Right renal cortex interstitium (tissue), 3 donors: Measurements from ENCODE around the gene CENPU. TPM values are rescaled to one million over a fixed set of nuclear protein-coding genes. Genes with fewer than 3 reads are reported as not detected.
"Not testable (repeated sequence)": the region's sequence is repeated elsewhere in the genome, so short reads cannot be mapped to it uniquely, and the experiment has no call there.

ENCODE experiments used
- DNase-seq, 3 donors: peaks; one replicate each; pipeline ENCODE4 v3.0.0-alpha.2; 2013; ENCODE audit warnings: low read depth in 3 of 3, low spot score in 2 of 3
- polyA plus RNA-seq, 3 donors: library from polyadenylated mRNA; unstranded; fragments of 120-200 nt; gene quantifications; one replicate each; pipeline ENCODE4 v1.2.1, GENCODE V29; 2013; ENCODE audit not compliant: insufficient read length in 3 of 3

The CENPU gene
- polyA plus RNA-seq, 3 donors, result 27.5 to 51.2 (median 43.0) TPM

DNA sequence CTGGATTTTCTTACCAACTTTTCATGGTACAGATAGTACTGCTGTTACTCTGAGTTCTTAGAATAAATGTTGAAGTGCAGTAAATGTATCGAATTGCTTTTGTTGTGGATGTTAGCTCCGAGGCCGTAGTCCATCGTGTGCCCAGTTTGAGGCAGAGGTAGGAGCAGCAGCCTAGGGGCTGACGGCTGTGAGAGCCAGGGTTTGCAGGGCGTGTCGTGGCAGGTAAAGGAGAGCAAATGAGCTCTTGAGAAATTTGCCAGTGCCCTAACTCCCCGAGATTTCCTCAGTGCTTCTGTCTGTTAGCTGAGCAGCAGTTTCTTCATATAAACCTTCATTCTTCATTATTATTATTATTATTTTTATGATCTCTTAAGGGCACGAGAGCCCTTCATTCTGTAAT is 62.8 kb downstream of the CENPU start:
- no peak for DNase-seq

DNA sequence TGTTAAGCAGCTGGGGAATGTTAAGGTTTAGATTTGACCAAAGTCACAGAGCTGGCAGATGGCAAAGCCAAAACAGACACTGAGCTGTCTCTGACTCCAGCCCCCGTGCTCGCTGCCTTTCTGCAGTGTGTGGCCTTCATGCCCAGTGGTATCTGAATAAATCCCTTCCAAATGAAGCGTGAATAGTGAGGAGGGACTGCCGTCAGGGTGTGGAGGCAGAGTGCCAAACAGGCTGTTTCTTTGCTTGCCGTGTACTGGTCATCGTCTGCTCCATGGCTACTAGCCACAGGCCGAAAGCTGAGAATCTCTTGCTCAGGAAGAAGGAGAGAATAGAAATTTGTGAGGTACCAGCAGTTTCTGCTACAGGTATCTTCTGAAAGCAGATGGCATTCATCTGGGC is 64.6 kb downstream of the CENPU start:
- DNase-seq, result no peak

DNA sequence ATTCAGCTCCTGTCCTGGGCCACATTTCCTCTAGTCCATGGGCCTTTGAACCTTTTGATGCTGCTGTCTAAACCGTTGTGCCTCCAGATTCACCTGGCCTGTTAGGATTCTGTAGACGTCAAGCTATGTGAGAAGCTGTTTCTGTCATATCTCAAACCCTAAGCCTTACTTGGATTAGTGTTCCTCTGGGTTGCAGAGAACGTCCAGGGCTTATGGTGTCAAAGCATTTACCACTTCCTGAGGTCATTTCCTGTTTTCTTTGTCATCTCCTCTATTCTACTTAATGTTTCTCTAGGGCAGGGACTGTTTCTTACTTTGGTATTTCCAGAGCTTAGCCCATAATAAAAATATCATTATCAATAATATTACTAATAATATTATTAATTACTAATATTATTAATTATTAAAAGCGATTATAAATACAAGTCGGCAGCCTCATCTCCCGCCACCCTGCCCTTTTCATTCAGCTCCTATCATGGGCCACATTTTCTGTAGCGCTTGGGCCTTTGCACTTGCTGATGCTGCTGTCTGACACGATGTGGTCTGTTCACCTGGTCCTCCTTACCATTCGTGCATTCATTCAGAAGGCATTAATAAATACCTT is 65.3 kb downstream of the CENPU start:
- no peak for DNase-seq

DNA sequence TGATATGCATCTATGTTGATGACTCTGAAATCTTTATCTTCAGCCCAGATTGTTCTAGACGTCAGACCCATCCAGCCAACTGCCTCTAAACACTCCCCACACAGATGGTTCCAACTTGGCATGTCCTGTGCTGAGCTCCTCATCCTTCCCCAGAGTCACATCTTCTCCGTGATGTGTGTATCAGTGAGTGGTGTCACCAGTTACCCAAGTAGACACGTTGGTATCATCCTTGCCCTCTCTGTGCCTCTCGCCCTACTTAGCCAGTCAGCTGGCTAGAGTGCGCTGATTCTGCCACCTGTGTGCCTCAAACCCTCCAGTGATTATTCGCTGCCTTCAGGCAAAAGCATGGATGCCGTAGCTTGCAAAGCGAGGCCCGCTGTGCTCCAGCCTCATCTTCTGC is 65.8 kb downstream of the CENPU start:
- DNase-seq, result no peak

DNA sequence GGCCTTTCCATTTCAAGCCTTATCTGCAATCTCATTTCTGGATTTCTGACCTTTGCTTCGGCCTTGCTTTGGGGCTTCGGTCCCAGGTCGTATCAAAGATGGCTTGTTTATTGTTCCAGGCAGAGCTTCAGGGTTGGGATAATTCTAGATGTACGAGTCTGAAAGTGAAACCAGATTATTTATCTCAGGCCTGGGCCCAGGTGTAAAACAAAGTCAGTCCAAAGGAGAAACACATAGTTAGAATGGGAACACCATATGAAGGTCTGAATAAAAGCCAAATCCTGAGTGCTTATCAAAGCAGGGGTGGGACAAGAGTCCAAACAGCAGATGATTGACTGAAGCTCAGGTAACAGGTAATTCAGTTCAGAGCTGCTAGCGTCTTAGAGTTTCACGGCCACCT is 67.2 kb downstream of the CENPU start:
- no peak for DNase-seq

DNA sequence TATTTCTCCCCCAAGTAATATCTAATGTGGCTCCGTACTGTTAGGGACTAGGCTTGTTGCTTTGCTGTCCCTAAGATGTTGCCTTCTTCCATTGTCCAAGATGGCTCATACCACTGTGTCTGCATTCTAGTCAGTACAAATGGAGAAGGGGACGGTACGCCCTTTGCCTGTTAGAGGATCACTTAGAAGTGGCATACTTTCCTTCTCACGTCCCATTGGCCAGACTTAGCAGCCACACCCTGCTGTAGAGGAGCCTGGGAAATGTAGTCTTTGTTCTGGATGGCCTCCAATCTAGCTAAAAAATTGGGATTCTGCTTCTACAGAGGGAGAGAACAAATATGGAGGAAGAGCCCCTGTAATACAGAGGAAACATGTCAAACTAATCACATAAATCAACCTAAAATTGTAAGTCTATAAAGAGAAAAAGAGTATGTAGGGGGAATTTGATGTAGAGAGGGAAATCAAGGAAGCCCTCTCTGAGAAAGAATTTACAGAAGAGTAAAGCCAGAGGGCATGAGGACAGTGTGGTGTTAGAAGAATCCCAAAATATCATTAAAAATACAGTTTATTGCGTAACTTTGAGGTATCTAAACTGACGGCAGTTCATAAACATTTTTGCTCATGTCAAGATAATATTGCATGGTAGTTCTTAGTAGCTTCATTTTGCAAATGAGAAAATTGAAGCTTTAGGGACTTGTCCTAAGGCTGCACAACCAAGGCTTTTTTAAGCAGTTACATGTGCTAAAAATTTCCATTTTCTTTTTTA is 69.3 kb downstream of the CENPU start:
- no peak for DNase-seq

DNA sequence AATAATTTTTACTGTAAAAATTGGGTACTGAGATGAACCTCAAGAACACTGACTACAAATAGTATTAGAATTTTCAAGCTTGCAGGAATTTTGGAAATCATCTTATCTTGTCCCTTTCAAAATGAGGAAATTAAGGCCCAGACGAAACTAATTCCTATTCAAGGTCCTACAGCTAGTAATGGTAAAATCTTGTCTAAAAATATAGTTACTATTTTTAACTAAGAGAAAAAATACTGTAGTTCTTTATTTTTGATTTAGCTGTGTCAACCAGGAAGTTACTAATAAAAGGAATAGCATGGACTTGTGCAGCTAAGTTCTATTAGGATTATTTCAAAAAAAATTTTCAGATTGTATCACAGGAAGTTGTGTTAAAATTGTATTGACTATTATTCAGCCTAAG is 71.7 kb downstream of the CENPU start:
- DNase-seq, result no peak

DNA sequence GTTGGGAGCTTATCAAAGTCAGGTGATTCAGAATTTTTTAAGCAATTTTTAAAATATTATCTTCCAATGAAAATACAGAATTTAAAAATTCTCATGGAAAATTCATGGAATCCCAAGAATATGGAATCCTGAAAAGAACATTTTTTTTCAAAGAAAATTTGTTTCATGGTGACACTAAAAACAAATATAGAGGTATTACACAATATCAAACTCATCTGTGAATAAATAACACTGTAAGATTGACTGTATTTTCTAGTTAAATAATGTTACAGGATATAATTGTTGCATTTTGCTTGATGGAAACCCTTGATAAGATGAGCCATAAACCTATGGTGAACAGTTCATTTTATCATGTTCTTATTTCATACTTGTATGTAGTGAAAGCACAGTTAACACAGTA is 72.9 kb downstream of the CENPU start:
- DNase-seq, result no peak

DNA sequence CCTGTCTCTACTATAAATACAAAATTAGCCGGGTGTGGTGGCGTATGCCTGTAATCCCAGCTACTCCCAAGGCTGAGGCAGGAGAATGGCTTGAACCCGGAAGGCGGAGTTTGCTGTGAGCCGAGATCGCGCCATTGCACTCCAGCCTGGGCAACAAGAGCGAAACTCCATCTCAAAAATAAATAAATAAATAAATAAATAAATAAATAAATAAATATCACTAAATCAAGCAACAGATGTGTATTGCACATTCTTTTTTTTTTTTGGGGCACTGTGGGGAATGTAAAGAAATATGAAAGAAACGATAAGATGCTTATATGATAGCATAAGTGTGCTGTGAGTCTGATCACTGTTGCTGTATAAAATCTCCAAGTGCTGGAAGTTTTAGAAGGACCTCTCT is 76.1 kb downstream of the CENPU start:
- DNase-seq, result not testable (repeated sequence)

DNA sequence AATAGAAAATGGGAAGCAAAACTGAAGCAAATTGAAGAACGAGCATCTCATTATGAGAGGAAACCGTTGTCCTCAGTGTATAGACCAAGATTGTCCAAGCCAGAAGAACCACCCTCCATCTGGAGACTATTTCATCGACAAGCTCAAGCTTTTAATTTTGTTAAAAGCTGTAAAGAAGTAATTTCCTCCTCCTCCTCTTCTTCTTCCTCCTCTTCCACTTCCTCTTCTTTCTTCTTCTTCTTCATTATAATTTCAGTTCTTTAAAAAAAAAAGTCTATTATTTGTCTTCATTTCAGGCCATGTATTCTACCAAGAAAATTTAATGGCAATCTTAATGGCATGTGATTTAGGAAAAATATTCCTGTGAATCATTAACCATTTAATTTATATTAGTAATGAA is 76.8 kb downstream of the CENPU start:
- no peak for DNase-seq

DNA sequence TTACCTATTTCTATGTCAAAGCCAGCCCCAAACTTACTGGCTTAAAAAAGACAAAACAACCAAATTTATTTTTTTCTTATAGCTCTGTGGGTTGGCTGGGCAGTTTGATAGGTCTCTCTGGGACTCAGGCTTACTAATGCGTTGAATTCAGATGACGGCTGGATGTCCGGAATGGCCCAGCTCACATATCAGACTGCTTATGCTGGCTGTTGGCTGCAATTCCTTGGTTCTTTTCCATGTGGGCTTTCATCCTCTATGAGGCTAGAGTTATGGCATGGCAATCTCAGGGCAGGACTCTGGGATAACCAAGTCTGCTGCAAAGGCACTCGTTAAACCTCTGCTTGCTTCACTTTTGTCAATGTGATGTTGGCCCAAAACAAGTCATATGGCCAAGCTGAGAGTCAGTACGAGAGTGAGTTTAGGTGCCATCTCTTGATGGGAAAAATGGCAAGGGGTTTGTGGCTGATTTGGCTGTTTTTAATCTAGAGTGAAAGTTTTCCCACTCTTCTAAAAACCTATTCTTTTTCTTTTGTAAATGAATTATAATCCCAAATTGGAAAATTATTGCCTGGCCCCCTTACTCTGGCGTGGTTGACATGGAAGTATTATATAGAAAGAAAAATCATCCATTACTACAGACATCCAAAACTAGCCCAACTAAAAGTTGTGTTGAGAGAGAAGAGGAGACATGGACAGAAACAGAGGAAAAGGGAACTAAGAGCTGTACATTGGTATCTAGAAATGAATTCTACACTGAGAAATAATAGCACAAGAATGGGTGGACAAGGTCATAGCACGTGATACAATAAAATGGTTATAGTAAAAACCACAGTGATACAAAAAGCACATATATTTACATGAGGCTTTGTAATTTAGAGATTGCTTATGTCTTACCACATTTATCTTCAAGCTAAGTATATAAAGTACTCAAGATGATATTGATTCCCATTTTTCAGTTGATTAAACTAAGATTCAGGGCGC is 77.7 kb downstream of the CENPU start:
- no peak for DNase-seq

DNA sequence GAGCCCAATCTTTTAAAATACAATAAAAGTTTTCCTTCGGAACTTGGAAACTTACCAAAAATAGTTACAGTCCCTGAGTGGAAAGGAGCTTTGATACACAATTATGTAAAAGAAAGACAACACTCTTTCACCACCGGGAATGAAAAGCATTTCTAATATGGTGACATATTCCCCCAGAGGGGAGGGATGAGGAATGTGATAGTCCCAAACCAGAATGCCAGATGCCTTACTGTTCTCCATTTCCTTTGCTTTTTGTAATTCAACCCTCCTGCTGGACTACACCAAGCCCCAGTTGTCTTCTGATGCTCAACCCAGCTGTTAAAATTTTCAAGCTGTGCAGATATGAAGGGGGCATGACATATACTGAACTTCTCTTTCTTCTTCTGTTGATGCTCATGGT is 80.2 kb downstream of the CENPU start:
- no peak for DNase-seq

DNA sequence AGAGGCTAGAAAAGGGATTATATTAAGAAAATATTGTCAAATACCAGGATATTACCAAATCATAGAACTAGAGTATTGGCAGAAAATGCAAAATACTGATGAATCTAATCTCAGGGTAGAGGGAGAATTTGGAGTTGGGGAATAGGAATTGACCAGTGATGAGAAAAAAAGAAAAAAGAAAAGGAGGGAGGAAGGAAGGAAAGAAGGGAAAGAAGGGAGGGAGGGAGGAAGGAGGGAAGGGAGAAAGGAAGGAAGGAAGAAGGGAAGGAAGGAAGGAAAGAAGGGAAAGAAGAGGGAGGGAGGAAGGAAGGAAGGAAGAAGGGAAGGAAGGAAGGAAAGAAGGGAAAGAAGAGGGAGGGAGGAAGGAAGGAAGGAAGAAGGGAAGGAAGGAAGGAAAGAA is 81.2 kb downstream of the CENPU start:
- DNase-seq, result not testable (repeated sequence)

DNA sequence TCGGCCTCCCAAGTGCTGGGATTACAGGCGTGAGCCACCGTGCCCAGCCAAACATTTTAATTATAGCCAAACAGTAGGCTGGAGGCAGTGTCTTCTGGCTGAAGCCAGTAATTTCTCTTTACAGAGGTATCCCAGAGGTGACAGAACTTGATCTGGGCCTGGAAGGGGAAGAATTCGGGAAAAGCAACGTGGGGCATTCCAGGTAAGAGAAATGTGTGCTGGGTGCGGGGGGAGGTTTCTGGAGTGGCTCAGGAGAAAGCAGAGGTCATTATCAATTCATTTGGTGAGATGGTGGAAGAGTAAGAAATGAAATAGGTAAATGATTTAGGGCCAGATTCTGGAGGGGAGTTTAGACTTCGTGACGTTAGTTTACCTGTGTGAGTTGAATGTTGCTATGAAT is 82.0 kb downstream of the CENPU start:
- DNase-seq, result no peak

DNA sequence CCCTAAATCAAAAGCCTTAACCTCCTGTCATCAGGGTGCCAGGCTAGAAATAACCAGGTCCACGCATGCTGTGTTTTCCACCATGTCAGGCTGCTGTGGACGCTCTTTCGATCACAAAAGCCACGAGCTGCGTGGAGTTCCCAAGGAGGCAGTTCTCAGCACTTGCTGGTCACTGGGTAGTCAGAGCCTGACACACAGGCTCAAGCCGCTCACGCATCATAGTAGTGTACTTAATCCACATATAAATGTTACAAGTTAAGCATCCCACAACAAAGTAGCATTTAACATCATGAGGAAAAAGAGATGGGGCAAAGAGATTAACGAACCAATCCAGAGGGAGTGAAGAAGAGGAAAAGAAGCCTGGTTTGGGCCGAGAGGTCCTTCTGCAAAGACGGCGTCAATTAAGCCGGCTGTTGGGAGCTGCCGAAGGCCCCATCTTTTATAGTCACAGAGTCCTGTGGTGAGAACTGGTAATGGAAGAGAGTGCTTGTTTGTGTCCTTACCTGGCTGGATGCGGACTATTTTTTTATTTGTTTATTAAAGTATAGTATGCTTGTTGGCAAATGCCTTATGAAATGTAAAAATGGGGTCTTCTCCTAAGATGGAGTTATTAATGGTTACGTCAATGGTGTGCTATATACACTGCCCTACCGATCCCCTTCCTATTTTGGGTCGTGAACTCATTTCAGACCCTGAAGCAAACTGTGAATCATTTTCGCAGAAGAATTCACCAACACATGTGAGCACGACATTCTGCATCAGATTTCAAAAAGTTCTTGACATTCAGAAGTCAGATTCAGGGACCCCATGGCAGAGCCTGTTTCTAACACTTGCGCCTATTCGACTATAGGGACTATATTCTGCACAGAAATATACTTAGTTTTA is 83.7 kb downstream of the CENPU start:
- DNase-seq, result peak in 2 of 3 donors; percentile 25 to 58

DNA sequence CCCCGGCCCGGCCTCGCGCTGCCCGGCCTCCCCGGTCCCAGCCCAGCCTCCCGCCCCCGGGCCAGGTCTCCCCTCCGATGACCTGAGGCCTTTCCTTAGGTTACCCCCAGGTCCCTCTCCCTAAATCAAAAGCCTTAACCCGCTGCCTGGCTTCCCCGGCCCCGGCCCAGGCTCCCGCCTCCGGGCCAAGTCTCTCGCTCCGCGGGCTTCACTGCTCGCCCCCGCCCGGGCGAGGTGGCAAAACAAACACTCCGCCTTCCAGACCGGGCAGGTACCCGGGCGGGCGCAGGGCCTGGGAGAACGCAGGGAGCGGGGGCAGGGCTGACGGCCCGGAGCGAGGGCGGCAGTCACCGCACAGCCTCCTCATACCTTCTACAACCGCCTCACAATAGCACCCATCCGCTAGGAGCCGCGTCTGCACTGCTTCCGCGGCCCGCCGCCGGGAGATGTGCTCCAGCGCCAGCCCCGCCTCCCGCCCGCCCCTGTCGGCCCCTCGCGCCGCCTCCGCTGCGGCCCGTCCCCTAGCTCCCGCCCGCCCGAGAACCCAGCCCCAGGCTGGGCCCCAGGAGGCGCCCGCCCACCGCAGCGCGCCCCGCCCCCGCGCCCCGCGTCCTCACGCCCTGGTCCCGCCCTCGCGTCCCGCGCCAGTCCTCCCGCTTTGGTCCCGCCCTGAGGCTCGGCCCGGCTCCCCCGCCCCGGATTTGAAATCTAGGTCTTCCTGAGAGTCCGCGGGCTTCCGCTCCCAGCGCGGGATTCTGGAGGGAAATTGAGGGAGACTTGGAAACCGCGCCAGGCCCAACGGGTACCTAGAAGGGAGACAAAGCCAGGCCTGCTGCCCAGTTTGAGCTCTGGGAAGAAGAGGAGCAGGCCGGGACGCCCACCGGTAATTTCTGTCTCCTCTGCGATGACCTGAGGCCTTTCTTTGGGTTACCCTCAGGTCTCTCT is 84.6 kb downstream of the CENPU start, which contains the start of the genes CASP3 and PRIMPOL:
Gene CASP3, minus strand, starts transcription at position 422 of the 945 bp plus-strand sequence. CDS start 10,994 bp downstream, outside the sequence.
Gene PRIMPOL, plus strand, starts transcription at position 713 of the 945 bp plus-strand sequence. CDS start 7,403 bp downstream, outside the sequence.
- peak; percentile 74 to 93 (median 88) for DNase-seq

DNA sequence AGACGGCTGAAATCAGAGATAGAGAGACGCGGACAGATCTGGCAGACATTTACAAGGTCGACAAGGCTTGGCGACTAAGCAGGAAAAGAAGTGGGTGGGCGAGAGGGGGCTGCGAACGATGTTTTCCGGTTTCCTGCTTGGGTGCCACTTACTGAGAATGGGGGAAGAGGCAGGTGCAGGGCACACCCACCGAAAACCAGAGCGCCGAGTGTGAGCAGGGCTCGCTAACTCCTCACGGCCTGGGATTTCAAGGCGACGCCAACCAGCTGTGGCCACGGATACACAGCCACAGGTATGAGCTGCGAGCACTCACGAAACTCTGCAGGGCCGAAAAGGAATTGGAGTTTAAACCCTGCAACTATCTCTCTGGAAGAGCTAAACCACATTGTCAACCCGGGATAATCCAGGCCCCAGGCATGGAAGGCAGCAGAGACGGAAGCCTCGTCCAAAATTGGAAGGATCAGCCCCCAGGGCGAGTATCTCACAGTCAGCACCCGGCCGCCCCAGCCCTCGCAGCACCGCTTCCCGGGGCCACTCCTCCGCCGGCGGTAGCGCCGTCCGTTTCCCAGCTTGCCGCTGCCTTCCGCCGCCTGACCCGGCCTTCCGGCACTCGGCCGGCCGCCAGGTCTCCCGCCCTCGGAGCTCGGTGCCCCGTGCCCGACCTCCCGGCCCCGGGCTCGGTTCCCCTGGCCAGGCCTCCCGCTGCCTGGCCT is 85.4 kb downstream of the CENPU start:
- peak; percentile 23 to 40 (median 27) for DNase-seq

DNA sequence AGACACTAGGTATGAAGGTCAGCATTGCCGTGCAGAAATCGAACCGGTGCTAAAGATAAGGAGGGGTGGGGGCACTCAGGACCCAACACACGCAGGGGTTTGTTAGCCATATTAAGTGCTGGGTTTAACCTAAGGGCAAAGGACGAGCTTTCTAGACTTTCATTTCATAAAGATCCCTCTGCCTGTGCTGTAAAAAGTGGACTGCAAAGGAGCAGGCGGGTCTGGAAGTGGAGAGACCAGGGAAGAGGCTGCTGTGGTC is 85.9 kb downstream of the CENPU start:
- DNase-seq, result no peak
